Fibroblast of mammary gland (primary cell): ENCODE measurements around the gene ALDOC.

Source experiments
- DNase-seq: peaks from one replicate; pipeline ENCODE4 v3.0.0-alpha.2; 2010; ENCODE audit warnings: low read depth
- H3K4me3 ChIP-seq: 2 replicates; pipeline ENCODE4 v1.5.1; 2011; ENCODE audit warnings: low read depth, mild to moderate bottlenecking, low read length, moderate library complexity; ENCODE audit not compliant: control insufficient read depth
- TF ChIP-seq, protein P1 (sequence below): conservative IDR thresholded peaks from 2 replicates; pipeline ENCODE4 v1.5.1; 2011; ENCODE audit warnings: low read depth, low read length, inconsistent platforms; ENCODE audit not compliant: control insufficient read depth, insufficient read depth

The ALDOC gene

DNA sequence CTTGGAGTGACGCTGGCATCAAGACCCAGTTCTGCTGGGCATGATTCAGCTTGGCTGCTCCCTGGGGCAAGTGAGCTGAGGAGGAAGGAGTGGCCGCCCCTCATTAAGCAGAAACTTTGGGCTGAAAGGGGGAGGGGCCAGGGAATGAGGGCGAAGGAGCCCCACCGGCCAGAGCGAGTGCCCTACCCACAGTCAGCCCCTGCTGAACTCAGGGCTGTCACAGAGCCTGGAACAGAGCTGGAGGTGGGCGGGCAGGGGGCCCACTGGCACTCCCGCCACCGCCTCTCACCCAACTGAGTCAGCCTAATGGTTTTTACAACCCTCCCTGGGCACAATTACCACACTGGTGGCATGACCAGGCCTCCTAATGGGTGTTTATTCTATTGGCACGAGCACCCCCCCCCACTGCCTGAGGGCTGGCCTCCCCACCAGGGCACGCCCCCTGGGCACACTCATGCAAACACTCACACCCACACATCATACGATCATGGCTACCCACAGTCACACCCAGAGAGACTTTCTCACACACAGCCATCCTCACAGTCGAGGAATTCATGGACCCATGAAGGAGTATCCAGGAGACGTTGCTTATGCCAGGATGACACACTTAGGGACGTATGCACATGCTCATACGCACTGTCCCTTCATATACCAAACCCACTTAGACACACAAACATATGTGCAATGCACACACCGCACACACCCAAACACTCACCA is 43.4 kb downstream of the ALDOC start:
- TF ChIP-seq, protein P1, sequence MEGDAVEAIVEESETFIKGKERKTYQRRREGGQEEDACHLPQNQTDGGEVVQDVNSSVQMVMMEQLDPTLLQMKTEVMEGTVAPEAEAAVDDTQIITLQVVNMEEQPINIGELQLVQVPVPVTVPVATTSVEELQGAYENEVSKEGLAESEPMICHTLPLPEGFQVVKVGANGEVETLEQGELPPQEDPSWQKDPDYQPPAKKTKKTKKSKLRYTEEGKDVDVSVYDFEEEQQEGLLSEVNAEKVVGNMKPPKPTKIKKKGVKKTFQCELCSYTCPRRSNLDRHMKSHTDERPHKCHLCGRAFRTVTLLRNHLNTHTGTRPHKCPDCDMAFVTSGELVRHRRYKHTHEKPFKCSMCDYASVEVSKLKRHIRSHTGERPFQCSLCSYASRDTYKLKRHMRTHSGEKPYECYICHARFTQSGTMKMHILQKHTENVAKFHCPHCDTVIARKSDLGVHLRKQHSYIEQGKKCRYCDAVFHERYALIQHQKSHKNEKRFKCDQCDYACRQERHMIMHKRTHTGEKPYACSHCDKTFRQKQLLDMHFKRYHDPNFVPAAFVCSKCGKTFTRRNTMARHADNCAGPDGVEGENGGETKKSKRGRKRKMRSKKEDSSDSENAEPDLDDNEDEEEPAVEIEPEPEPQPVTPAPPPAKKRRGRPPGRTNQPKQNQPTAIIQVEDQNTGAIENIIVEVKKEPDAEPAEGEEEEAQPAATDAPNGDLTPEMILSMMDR = no peak
- H3K4me3 ChIP-seq = no peak overlapping the region
- no peak for DNase-seq

DNA sequence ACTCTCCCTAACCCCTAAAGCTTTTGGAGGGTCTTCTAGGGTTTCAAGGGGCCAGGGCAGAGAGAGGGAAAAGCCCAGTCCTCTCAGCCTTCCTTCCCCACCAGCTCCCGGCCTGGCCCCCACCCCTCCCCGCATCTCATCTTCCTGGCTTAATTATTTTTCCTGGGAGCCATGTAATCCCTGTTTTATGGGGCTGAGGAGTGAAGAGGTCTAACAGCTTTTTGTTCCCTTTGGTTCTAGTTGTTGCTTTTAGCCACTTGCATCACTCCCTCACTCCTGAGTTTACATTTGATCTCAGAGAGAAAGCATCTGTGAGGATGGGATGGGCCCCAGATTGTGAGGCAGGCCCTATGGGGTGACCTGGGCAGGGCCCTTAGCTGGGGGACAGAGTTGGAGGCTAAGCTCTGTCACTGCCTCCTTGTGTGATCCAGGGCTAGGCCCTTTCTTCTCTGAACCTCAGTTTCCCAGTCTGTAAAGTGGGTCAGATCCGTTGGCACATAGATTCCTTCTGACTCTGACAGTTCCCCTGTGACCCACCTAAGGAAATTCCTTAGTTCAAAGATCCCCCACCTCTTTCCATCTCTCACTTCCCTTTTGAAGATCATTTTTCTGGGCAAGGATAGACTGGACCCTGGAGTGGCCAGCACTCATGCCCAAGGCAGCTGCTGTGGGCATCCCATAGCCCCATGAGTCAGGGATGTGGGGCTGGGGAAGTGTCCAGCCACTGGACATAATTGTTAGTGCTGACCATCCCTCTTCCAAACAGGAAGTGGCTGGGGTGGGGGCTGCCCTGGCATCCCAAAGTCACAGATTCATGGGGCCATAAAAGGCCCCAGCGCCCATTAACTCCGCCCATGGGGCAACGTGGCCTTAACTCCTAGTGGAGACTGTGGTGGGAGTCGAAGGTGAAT is 44.4 kb downstream of the ALDOC start:
- TF ChIP-seq, protein P1 = no peak
- DNase-seq = no peak
- H3K4me3 ChIP-seq = no peak overlapping the region

DNA sequence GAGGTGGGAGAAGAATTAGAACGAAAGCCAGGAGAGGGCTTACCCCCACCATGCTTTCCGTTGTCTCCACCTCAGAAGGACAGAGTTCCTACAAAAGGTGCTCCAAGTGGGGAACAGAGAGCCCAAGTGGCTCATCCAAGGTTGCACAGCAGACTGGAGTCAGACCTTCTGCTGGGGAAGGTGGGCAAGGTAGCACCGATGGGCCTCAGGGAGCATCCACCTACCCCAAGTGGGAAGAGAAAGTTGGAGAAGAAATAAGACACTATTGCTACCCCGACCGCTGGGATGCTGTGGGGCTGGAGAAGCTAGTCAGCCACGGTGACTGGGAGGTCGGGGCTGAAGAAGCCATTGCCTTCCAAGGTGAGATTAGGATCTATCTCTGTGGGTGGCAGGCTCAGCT is 45.8 kb downstream of the ALDOC start:
- DNase-seq = no peak
- no peak overlapping the region for H3K4me3 ChIP-seq
- TF ChIP-seq, protein P1 = no peak

DNA sequence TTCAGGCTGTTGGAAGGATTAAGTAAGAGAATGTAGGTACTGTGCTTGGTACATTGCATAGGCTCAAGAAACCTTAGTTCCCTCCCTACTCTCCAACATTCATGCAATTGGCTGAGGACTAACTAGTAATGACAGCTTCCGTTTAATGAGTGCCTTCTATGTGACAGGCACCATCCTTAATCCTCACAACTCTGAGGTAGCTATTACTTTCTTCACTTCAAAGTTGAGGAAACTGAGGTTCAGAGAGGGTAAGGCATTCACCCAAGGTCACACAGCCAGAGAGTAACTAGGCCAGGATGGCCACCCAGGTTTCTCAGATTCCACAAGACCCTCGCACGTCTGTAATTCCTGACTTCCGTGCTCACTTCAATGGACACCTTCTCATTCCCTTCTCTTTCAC is 46.4 kb downstream of the ALDOC start:
- TF ChIP-seq, protein P1 = no peak
- no peak overlapping the region for H3K4me3 ChIP-seq
- DNase-seq = no peak

DNA sequence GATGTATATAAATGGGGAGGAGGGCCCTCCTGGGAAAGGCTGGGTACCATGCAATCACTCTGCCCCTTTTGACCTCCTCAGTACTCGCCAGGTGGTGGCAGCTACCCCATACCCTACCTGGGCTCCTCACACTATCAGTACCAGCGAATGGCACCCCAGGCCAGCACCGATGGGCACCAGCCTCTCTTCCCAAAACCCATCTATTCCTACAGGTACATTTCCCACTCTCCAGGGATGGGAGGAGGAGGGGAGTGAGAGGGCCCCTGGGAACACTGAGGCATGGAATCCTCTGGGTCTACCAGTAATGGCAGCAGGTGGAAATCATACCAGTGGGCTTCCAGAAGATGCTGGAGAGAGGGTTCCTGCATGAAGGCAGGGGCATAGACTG is 47.7 kb downstream of the ALDOC start:
- TF ChIP-seq, protein P1 = no peak
- H3K4me3 ChIP-seq = no peak overlapping the region
- no peak for DNase-seq

DNA sequence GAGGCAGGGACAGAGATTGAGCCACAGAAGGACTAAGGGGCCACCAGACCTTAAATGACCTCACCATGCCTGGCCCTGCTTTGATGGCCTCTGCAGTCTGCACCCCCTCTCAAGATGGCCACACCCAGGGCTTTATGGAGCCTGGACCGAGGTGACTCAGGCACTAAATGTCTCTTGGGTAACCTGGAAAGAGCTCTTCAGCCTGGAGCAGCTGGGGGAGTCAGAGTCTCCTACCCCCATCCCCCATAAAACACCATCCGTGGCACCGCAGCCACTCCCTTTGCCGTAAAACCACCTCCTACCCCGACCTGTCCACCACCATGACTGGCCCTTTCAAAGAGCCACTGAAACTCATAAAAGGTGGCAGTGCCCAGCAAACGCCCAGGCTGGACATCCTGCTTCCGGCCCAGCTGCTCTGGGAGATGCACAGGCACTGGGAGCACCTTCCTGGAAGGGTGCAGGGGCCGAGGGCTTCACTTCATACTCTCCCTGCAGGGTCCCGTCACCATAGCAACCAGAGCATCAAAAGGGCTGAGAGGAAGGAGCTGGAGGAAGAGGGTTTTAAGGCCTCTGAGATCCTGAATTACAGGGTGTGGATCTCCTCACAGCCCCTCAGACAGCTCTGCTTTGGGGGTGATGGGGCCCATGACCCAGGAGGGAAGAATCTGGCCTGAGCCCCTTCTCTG is 48.2 kb downstream of the ALDOC start:
- TF ChIP-seq, protein P1 = no peak
- DNase-seq = no peak
- H3K4me3 ChIP-seq = no peak overlapping the region
